ENCODE data around the gene COBL.
A peak's percentile ranks its signal among the peaks of the same experiment; 100 is the strongest.

COBL gene

DNA sequence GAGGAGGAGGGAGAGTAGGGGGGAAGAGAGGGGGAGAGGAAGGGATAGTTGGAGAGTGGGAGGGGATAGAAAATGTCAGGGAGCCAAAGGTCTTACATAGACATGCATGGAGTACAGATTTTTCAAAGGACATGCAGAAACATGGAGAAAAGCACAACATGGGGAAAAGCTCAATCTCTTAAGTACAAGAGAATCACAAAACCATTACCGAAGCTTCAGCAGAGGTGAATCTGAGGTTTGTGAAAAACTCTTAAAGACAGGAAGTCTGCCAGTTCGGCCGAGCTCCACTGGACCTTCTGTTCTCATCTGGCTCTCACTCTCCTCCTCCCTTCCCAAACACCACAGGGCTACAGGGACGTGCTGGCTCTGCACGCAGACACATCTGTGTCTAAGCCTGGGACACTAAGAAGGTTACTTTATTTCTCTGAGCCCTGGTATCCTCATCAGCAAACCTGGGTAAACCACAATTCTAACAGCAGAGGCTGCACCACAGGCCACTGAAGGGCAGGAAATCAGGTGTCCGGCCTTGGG is 133.9 kb downstream of the COBL start:
- no peak for DNase-seq

DNA sequence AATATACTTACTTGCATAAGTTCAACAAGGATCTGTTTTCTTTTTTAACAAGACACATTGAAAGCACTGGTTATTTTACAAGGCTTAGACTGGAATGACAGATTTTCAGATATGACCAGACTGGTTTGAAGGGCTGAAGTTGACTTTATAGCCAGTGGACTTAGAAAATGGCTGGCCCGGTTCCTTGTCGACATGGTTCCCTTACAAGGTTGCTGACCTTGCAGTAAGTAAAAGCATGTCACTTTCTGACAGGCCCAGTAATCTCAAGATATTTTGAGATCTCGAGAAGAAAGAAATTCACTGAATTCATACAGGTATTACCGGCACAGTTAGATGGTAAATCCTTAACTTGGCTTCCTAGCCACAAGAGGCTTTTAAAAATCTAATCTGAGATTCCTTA is 136.5 kb downstream of the COBL start:
- no peak for DNase-seq

DNA sequence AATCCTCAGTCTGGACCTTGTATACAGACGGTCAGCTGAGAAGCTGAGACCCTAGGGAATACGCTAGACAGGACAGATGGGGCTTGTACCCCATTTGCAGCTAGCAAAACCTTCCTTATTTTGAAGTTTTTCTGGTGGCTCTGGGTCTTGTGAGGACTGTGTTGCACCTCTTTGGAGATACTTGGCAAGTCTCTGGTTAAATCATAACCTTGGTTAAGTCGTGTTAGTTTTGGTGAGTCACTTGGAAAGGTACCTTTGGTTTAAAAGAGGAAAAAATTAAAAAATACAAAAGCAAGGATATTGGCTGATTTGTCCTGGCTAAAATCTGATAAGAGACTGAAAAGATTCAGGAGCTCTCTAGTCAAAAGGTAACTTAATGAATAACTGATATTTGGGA is 140.6 kb downstream of the COBL start:
- no peak for DNase-seq

DNA sequence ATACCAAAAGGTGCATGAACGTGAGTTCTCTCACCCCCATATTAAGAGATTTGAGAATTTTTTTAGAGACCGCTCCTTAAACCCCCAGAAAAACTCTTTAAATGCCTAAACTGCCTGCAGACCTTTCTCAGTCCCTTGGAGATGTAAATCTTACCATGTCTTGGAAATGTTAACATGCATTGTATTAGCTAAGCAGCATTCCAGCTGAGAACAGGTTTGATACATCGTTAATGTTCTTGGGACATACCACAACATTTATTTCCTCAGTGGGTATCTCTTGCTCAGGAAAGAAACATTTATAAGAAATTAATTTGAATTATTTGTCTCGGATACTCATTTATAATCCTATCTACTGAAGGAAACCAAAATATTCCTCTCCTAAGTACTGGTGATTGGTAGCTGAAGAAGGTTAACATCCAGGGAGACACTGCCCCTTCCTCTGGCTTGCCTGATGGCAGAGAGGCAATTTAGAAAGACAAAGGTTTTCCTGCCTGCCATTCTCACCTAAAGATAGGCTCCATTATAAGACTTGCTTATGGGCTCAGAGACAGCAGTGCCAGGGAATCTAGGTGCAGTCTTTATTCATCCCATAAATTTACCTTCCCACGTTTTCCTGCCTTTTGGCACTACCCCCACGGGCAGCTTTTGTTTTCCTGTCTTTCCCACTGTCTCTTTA is 141.2 kb downstream of the COBL start:
- DNase-seq = no peak

DNA sequence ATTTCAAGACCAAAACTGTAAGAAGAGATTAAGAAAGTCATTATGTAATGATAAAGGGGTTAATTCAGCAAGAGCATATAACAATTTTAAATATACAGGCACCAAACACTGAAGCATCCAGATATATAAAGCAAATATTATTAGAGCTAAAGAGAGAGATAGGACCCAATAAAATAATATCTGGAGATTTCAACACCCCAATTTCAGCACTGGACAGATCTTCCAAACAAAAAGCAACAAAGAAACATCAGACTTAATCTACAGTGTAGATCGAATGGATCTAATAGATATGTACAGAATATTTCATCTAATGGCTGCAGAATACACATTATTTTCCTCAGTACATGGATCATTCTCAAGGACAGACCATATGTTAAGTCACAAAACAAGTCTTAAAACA is 151.3 kb downstream of the COBL start:
- no peak for DNase-seq

DNA sequence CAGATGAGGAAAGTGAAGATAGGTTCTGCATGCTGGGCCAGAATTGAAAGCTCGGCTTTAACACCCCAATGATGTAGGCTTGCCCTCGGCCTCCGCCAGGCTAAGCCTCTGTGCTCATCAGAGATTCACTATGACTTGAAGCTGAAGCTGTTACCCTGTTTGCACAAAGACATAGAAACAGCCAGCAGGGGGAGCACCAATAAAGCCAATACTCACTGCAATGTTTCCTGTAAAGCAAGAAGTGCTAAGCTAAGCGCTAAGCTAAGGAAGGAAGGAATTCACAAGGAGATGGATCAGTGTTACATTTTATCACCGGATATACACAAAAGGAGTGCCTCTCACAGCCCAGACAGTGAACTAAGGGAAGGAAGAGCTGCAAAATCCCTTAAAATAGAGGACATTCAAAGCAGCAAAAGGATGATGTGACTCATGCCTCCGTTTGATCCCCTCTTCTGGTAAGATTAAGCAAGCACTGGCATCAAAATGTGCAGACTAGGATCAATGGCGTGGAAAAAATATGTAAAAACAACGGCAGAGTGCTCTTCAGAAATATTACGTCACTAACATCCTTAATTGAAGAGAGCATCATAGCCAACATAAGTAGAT is 153.8 kb downstream of the COBL start:
- peak in 4 of 5 donors; percentile 18 to 71 (median 37) for DNase-seq

DNA sequence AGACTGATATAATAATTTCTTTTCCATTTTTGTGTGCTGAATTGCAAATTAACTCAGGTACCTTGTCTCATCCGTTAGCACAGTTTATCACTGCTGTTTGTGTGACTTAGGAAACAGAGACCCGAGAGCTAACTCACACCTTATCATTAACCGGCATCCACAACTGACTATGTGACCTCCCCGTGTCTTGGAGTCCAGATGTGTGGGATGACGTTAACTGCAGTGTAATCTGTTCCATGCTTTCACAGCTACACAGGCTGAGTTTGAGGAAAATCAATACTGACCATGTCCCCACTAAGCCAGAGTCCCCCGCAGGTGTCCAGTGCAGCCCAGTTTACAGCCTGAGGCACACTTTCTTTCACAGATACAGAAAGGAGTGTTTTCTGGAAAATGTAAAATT is 154.7 kb downstream of the COBL start:
- DNase-seq = no peak

DNA sequence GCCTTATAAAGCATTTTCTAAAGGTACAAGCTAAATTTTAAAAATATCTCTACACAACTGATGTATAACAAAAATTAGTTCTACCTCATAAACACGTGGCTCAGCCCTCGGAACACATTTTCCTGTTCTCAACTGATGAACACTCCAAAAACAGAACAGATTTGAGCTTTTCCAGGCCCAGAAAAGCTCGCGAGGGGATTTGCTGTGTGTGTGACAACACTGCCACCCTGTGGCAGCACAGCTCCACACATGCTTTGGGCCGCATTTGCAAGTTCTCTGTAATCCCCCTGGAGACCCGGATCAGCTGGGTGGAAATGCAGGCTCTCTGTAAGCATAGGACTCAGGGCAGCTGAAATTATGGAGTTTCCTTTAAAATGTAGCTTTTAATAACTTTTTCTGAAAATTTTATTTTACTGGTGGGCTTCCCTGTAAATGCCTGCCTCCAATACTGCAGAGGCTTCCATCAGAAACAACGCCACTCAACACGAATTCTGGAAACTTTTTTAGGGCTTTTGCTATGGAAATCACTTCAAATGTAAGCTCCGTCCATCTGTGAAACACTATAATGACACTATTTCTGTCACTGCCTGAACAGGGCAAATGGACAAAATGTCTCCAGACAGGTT is 155.5 kb downstream of the COBL start:
- DNase-seq = peak in 4 of 5 donors; percentile 20 to 57 (median 26)

DNA sequence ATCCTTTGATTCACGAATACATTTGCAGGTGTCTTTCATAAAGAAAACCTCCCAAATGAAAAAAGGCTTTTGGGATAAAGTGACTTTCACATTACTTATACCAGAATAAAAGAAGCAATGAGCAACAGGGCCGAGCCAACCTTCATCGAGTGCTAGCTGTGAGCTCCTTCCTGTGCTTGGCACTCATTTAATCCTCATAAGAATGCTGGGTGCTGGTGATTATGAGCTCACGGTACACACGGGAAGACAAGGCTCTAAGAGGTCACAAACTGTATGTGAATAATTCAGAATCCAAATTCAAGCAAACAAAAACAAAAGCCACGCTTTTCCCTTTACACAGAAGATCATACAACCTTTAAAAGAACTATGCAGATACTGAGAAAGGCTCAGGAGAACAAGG is 156.2 kb downstream of the COBL start:
- DNase-seq = no peak

DNA sequence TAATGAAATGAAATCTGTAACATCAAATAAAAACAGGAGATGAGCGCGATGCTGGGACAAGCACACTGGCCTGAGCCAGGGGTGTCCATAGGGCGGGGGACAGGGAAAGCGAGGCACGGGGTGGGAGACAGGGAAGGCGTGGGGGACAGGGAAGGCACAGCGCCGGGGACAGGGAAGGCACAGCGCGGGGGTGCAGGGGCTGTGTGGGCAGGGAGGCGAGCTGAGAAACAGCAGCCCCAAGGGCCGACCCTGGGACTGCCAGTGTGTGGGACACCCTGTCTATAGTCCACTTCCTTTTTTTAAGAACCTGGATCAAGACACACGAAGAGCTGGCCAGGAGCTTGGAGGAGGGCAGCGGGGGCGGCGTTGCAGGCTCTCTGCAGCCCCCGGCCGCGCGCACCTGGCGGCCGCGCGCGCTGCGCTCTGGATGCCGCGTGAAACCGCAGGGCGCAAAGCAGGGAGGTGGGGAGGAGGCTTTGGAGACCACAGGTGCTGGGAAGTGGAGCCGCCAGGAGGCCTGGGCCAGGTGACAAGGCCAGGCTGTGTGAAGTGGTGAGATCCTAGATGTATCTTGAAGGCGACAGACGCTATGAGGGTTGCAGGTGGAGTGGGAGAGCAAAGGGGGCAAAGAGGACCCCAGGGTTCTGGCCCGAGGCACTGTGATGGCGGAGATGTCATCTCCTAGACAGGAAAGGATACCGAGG is 157.7 kb downstream of the COBL start:
- DNase-seq = no peak

DNA sequence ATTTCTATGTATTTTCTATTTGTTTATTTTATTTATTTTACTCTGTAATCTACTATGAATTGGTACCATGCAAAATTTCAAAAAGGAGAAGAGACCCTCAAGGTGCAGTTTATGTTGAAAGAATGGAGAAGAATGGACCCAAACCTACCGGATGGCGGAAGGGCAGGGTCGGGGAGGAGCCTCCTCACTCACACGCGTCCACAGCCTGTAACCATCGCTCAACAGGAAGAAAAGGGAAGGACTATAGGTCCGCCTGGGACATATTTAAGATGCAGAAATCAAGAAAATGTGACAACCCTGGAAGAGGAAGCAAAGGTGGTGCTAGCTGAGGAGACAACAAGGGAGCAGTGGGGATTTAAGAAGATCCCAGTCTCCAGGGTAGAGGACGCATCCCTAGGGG is 158.4 kb downstream of the COBL start:
- no peak for DNase-seq

DNA sequence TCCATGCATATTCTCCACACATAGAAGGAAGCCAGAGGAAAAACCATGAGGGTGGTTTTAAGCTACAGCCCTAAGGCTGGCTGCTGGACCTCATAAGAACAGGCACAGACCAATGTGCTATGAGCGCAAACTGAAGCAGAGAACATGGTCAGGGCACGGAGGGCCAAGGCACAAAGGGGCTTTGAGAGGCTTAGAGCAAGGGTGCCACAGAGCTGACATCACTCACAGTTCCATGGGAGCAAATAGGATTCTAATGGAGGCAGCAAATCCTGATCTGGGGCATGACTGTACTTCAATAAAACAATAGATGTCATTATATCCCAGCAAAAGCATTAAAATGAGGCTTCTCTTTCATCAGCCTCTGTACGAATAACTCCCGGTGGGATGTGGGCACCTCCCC is 162.4 kb downstream of the COBL start:
- DNase-seq = no peak

DNA sequence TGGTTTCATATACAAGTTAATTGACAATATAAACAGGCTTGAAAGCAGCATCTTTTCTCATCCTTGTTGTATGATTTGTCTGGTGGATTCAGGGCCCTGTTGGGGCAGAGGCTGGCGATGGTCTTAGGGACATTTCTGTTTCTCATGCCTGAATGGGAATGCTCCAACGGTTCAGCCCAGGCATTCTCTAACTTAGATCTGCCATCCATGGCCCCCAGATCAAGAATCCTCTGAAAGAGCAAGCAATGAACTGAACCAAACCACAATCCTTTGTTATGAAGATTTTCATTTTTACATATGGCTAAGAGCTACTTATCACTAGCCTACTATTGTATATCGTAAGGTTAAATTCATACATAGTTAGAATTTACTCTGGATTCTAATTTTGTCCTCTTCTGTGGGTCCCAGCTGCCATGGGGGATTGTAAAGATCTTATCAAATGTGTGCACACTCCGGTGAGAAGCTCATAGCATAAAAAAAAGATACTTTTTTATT is 163.9 kb downstream of the COBL start:
- no peak for DNase-seq

DNA sequence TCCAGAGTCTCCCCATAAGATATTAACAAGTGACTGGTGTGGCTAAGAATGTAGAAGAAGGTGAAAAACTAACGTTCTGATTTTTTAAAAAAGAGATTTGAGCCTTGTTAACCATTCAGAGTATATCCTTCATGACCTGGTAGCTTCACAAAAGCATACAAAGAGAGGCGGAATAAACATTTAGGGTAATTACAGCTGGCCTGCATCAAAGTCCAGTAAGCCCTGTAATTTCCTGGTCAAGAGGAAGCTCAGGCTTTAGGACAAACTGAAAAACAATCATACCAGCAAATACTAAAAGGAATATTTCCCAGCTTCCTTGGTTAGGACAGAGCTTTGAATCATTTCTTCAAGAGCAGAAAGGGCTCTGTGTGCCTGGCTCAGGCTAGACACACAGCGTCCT is 165.2 kb downstream of the COBL start:
- no peak for DNase-seq

DNA sequence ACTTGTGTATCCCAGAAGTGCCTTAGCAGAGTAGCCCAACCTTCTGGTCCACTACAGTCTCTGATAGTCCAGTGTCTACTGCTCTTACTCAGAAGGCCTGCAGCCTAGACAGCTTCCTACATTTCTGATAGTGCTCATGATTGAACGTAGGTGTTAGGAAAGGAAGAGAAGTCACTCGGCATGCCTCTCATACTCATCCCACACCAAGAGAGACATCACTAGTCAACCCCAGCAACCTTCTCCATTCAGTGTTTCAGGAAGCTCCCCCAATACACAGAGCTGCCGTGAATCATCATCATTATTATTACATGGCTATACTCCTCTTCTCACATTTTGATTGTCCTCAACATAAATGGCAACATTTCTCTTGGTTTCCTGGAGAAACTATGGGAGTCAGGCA is 166.4 kb downstream of the COBL start:
- no peak for DNase-seq

DNA sequence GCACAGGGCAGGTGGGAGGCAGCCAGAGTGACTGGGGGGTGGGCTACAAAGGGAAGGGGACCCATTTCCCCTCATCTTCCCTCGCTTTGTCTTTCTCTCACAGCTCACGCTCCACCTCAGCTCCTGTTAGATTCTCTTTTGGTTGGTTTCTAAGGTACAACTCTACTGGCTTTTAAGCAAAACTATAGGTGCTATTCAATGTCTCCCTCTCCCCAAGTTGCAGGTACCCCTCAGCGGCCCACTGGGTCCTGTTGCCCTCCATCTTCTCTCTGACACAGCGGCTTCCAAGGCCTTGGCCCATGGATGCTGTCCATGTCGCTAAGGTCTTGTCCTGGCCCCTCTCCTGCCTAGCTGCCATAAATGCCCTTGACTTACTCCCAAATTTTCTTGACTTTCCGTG is 168.4 kb downstream of the COBL start:
- DNase-seq = no peak

DNA sequence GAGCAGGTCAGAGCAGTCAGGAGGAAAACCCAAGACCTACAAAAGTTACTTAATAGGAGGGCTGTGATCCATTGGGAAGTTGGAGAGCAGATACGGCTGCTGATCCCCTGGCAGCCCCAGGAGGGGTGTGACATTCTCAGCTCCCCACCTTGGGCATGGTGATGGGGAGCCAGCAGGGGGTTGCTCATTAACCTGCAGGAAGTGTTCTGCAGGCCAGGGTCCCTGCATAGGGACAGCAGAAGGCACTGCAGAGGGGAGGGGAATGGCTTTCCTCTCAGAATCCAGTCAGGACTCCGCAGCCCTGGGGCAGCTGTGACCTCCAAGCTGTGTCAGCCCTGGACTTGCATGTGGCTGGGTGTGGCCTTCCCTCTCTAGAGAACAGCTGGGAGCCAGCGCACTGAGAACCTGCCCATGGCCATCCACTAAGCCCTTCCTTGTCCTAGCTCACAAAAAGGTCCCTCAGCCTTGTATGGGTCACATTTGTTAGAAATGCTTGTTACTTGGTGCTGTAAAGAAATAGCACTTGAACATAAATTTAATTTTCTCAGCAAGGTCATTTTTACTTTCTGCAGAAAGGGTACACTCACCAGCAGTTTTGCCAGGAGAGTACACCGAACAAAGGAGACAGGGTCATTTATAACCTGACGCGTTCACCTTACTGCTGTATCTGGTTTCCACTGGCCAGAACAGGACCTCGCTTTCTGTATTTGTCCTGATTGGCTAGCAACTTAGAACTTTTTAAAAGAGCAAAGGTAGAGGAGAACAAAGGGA is 169.6 kb downstream of the COBL start:
- no peak for DNase-seq

DNA sequence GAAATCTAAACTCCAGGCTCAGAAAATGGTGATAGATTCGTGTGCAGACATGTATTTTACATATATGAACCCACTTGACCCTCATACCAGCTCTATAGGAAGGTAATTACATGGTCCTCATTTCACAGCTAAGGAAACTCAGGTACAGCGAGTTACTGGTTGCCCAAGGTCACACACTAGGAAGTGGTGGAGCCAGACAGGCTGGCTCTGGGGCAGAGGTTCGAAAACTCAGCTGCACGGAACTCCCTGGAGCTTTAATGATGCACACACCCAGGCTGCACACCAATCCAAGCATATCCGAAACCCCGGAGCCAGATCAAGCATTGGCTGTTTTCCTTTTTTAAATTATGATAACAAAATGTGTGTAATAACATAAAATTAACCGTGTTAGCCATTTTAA is 172.4 kb downstream of the COBL start:
- DNase-seq = no peak

DNA sequence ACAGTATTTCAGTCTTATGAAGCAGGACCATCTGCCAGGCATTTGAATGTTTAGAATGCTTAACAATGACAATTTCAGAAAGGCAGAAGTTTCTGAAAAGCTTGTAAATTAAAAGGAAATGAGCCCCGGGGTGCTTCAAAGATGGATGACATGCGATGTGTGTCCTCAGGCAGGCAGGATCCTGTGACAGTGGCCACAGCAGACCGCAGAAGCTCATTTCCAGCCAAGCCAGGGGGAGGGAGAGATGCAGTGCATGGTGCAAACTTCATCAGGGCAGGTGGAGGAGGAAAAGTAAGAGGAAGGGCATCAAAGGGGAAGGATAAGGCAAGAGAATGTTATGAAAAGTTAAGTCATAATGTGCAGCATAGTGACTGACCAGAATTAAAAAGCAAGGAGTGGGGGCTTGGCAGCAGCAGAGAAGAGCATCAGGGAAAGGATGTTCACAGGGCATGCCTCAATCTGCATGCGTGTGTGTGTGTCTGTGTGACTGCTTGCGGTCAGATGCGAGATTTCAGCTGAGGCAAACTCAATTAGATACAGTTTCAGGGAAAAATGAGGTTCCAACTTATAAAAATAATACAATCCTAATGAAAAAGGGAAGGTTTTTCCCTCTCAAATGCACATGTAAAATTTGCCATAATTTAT is 173.7 kb downstream of the COBL start:
- DNase-seq = no peak

DNA sequence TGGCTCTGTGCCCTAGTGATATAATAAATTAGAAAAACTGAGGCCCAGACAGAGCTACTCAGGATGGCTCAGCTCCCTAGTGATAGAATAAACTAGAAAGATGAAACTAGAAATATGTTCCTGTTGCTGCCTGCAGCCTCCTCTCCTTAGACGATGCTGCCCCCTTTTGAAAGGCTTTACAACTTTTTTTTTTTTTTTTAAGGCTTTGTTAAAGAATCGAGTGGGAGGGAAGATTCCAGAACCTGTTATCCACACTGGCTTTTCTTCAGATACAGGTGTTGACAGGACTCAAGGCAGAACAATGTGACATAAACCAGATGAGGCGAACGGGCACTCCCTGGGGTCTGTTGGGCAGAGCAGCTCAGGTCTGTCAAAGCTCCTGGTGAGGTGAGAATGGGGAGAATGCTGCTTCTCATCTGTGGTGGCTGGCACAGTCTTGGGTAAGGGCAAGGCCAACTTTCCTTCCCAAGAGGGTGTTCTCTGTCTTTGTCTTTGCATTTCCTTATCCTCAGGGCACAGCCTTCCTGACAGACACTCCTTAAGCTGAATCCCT is 175.1 kb downstream of the COBL start:
- peak in 1 of 5 donors; percentile 58 for DNase-seq
